Parathyroid adenoma (tissue), 2 donors: ENCODE data around the gene TEX26.

ENCODE experiments used
- H2AFZ ChIP-seq: fragments of 300-600 bp; sonication (generic); one replicate; pipeline ENCODE4 v1.7.0; 2017; ENCODE audit warnings: antibody characterized with exemption, mild to moderate bottlenecking
- H3K27ac ChIP-seq: fragments of 300-600 bp; sonication (generic); one replicate; pipeline ENCODE4 v1.7.0; 2017
- H3K27me3 ChIP-seq: fragments of 300-600 bp; sonication (generic); one replicate; pipeline ENCODE4 v1.7.0; 2017; ENCODE audit warnings: low read length; ENCODE audit not compliant: control insufficient read depth, insufficient read depth
- H3K36me3 ChIP-seq: fragments of 300-600 bp; sonication (generic); one replicate; pipeline ENCODE4 v1.7.0; 2017; ENCODE audit warnings: low read length; ENCODE audit not compliant: control insufficient read depth, insufficient read depth
- H3K4me1 ChIP-seq: fragments of 300-600 bp; sonication (generic); one replicate; pipeline ENCODE4 v1.7.0; 2017; ENCODE audit warnings: control low read depth
- H3K4me2 ChIP-seq: fragments of 300-600 bp; sonication (generic); one replicate; pipeline ENCODE4 v1.7.0; 2017; ENCODE audit warnings: low read length
- H3K4me3 ChIP-seq: fragments of 300-600 bp; sonication (generic); one replicate; pipeline ENCODE4 v1.7.0; 2017; ENCODE audit warnings: low read depth, low read length
- H3K79me2 ChIP-seq: fragments of 300-600 bp; sonication (generic); one replicate; pipeline ENCODE4 v1.7.0; 2017; ENCODE audit warnings: control low read depth
- H3K9ac ChIP-seq: fragments of 300-600 bp; sonication (generic); one replicate; pipeline ENCODE4 v1.7.0; 2017; ENCODE audit warnings: mild to moderate bottlenecking
- H3K9me3 ChIP-seq: fragments of 300-600 bp; sonication (generic); one replicate; pipeline ENCODE4 v1.7.0; 2017; ENCODE audit warnings: low read length; ENCODE audit not compliant: control insufficient read depth
- CTCF ChIP-seq: fragments of 300-600 bp; sonication (generic); IDR thresholded peaks from one replicate; pipeline ENCODE4 v1.7.0; 2017; ENCODE audit warnings: antibody characterized with exemption, mild to moderate bottlenecking
- donor health status: primary hyperparathyroidism.

TEX26 gene

GRCh38 chr13:30916991-30917390 lies 15.5 kb upstream of the TEX26 start:
- Histone ChIP-seq H3K9me3 (no peaks in the 10 kb centered on the region), H3K27me3 (no peaks in the 10 kb centered on the region), H3K4me2 (no peak overlapping the region), H3K4me3 (no peak overlapping the region), H3K27ac (no peak overlapping the region), H3K4me1 (peaks cover 15% of the 10 kb centered on the region), H3K36me3 (no peaks in the 10 kb centered on the region), H3K79me2 (no peaks in the 10 kb centered on the region), H2AFZ (no peak overlapping the region), H3K9ac (no peak overlapping the region)
- TF ChIP-seq CTCF: no peak

GRCh38 chr13:30918662-30919405 lies 13.6 kb upstream of the TEX26 start:
- Histone ChIP-seq H3K27ac (no peak overlapping the region), H3K27me3 (no peaks in the 10 kb centered on the region), H3K9ac (no peak overlapping the region), H3K79me2 (no peaks in the 10 kb centered on the region), H3K4me2 (no peak overlapping the region), H3K4me3 (no peak overlapping the region), H3K4me1 (peaks cover 15% of the 10 kb centered on the region), H3K36me3 (no peaks in the 10 kb centered on the region), H2AFZ (no peak overlapping the region), H3K9me3 (no peaks in the 10 kb centered on the region)
- TF ChIP-seq CTCF: no peak

- no peak overlapping the region for H2AFZ ChIP-seq
- no peak overlapping the region for H3K4me3 ChIP-seq
- no peak overlapping the region for H3K9ac ChIP-seq
- H3K4me2 ChIP-seq: no peak overlapping the region
- no peaks in the 10 kb centered on the region for H3K79me2 ChIP-seq
- TF ChIP-seq CTCF: no peak
- H3K36me3 ChIP-seq: no peaks in the 10 kb centered on the region
- no peak overlapping the region for H3K27ac ChIP-seq
- peaks cover 12% of the 10 kb centered on the region for H3K4me1 ChIP-seq
- no peaks in the 10 kb centered on the region for H3K9me3 ChIP-seq
- no peaks in the 10 kb centered on the region for H3K27me3 ChIP-seq
These were observed 12.1 kb upstream of the TEX26 start for GRCh38 chr13:30920162-30920909.

GRCh38 chr13:30923418-30923817 lies 9.0 kb upstream of the TEX26 start:
- Histone ChIP-seq H3K36me3 (no peaks in the 10 kb centered on the region), H3K27ac (peak overlapping the region; percentile 88)

More at GRCh38 chr13:30923418-30923817, 9.0 kb upstream of the TEX26 start:
- H3K4me2 ChIP-seq: no peak overlapping the region
- H3K27me3 ChIP-seq: no peaks in the 10 kb centered on the region
- peaks cover 6% of the 10 kb centered on the region for H3K4me1 ChIP-seq
- H3K4me3 ChIP-seq: no peak overlapping the region
- no peaks in the 10 kb centered on the region for H3K79me2 ChIP-seq
- H3K9me3 ChIP-seq: no peaks in the 10 kb centered on the region
- H3K9ac ChIP-seq: no peak overlapping the region
- TF ChIP-seq CTCF: no peak
- H2AFZ ChIP-seq: no peak overlapping the region
